Amygdala (tissue), 56 donors: ENCODE measurements around the gene LYRM7.
"Not testable (repeated sequence)": the region's sequence is repeated elsewhere in the genome, so short reads cannot be mapped to it uniquely, and the experiment has no call there.

Experiments used
- DNase-seq, 56 donors: peaks; one replicate each; lab custom pipeline; 2025; lab: John Stamatoyannopoulos, UW

The LYRM7 gene

GRCh38 chr5:131254025-131254424, 83.3 kb downstream of the LYRM7 start:
- not testable (repeated sequence) for DNase-seq

DNA sequence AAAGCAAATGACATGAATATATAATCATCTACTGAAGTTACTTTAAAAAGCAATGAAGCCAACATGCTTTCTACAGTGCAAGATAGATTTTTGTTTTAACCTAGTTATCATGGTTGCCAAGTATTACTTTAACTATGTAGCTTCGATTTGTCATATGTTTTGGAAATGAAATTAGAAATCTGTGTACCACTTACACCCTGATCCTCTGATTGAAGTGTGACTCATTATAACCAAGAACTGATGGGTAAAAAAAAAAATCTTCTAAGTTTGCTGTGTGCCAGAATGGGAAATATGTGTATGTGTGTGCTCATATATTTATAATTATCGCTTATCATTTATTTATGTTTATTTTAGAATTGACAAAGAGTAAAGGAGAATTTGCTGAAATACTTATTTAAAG, 84.0 kb downstream of the LYRM7 start:
- no peak for DNase-seq
